BLaER1 (cell line): ENCODE data around the gene HPSE2.
"Not testable (repeated sequence)": the region's sequence is repeated elsewhere in the genome, so short reads cannot be mapped to it uniquely, and the experiment has no call there.

Source experiments
- H3K27ac ChIP-seq: shearing (Covaris generic); formaldehyde crosslinking; 2 replicates; pipeline ENCODE4 v1.8.1; 2022
- H3K27me3 ChIP-seq: shearing (Covaris generic); formaldehyde crosslinking; 2 replicates; pipeline ENCODE4 v1.8.1; 2022
- H3K36me3 ChIP-seq: shearing (Covaris generic); formaldehyde crosslinking; 2 replicates; pipeline ENCODE4 v1.8.1; 2022
- H3K4me1 ChIP-seq: shearing (Covaris generic); formaldehyde crosslinking; 2 replicates; pipeline ENCODE4 v1.8.1; 2022
- H3K4me2 ChIP-seq: shearing (Covaris generic); formaldehyde crosslinking; 2 replicates; pipeline ENCODE4 v1.8.1; 2022
- H3K4me3 ChIP-seq: shearing (Covaris generic); formaldehyde crosslinking; 2 replicates; pipeline ENCODE4 v1.8.1; 2022
- H3K9ac ChIP-seq: shearing (Covaris generic); formaldehyde crosslinking; 2 replicates; pipeline ENCODE4 v1.8.1; 2022
- H3K9me3 ChIP-seq: shearing (Covaris generic); formaldehyde crosslinking; 2 replicates; pipeline ENCODE4 v1.8.1; 2022
- H4K20me1 ChIP-seq: shearing (Covaris generic); formaldehyde crosslinking; 2 replicates; pipeline ENCODE4 v1.8.1; 2022
- Cebpa-rat ChIP-seq: shearing (Covaris generic); IDR thresholded peaks from 2 replicates; pipeline ENCODE4 v1.8.1; 2022

Gene HPSE2

GRCh38 chr10:98567391-98568133 is 668.1 kb downstream of the HPSE2 start:
- H3K9ac ChIP-seq: no peak overlapping the region

GRCh38 chr10:98563811-98564210 is 671.8 kb downstream of the HPSE2 start:
- no peaks in the 10 kb centered on the region for H3K4me1 ChIP-seq
- H3K36me3 ChIP-seq: no peaks in the 10 kb centered on the region
- H3K4me2 ChIP-seq: no peak overlapping the region
- H4K20me1 ChIP-seq: no peaks in the 10 kb centered on the region
- no peaks in the 10 kb centered on the region for H3K27me3 ChIP-seq
- no peak for TF ChIP-seq Cebpa-rat
- H3K27ac ChIP-seq: no peak overlapping the region
- no peak overlapping the region for H3K9ac ChIP-seq
- no peaks in the 10 kb centered on the region for H3K9me3 ChIP-seq
- H3K4me3 ChIP-seq: no peak overlapping the region

More at GRCh38 chr10:98567391-98568133, 668.1 kb downstream of the HPSE2 start:
- Histone ChIP-seq H3K9me3 (no peaks in the 10 kb centered on the region), H3K4me2 (no peak overlapping the region), H3K36me3 (no peaks in the 10 kb centered on the region), H3K4me1 (no peaks in the 10 kb centered on the region), H4K20me1 (no peaks in the 10 kb centered on the region), H3K27me3 (no peaks in the 10 kb centered on the region), H3K4me3 (no peak overlapping the region), H3K27ac (no peak overlapping the region)
- no peak for TF ChIP-seq Cebpa-rat

- no peaks in the 10 kb centered on the region for H3K9me3 ChIP-seq
- H3K4me1 ChIP-seq: no peaks in the 10 kb centered on the region
- TF ChIP-seq Cebpa-rat: no peak
- H4K20me1 ChIP-seq: no peaks in the 10 kb centered on the region
- H3K27me3 ChIP-seq: no peaks in the 10 kb centered on the region
- no peak overlapping the region for H3K9ac ChIP-seq
- no peak overlapping the region for H3K4me3 ChIP-seq
- no peak overlapping the region for H3K27ac ChIP-seq
- no peaks in the 10 kb centered on the region for H3K36me3 ChIP-seq
- H3K4me2 ChIP-seq: no peak overlapping the region
These were observed 675.1 kb downstream of the HPSE2 start for GRCh38 chr10:98560565-98560964.

- Histone ChIP-seq H3K9ac (no peak overlapping the region), H3K36me3 (no peaks in the 10 kb centered on the region), H3K4me2 (no peak overlapping the region), H4K20me1 (no peaks in the 10 kb centered on the region), H3K4me3 (no peak overlapping the region), H3K27ac (no peak overlapping the region), H3K9me3 (no peaks in the 10 kb centered on the region), H3K27me3 (no peaks in the 10 kb centered on the region), H3K4me1 (no peaks in the 10 kb centered on the region)
- TF ChIP-seq Cebpa-rat: no peak
These were observed 679.6 kb downstream of the HPSE2 start for GRCh38 chr10:98556061-98556460.

DNA sequence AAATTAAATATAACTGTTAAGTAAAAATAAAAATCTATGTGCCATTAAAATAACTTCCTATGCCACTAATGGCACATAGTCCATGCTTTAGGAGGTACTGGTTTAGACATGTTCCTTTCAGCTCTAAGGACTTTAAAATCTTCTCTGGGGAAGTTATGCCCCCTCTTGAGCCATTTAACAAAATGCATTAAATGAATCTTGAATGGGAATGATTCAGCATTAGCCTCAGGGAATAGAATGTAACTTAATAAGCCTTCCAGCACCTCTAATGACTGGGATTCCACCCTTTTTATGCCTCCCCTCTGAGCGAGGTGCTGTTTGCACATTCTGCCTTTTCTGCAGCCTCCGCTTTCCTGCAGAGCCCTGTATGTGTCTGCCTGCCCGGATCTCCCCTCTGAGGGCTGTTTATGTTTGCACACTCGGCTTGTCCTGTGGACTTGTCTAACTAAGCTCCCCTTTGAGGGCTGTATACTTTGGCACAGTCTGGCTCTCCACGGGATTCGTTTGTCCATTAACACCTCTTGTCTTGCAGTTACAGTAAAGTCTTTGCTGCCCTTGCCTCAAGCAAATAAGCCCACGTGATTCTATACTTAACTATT is 680.5 kb downstream of the HPSE2 start:
- Histone ChIP-seq H4K20me1 (no peaks in the 10 kb centered on the region), H3K4me1 (no peaks in the 10 kb centered on the region), H3K27me3 (no peaks in the 10 kb centered on the region), H3K9me3 (no peaks in the 10 kb centered on the region), H3K36me3 (no peaks in the 10 kb centered on the region), H3K27ac (no peak overlapping the region), H3K4me3 (no peak overlapping the region), H3K9ac (no peak overlapping the region), H3K4me2 (no peak overlapping the region)
- TF ChIP-seq Cebpa-rat: no peak

GRCh38 chr10:98541561-98541960 is 694.1 kb downstream of the HPSE2 start:
- H3K4me2 ChIP-seq, H3K4me3 ChIP-seq, H3K36me3 ChIP-seq, H4K20me1 ChIP-seq, H3K9me3 ChIP-seq, H3K9ac ChIP-seq, H3K27ac ChIP-seq, H3K4me1 ChIP-seq, H3K27me3 ChIP-seq: not testable (repeated sequence)

- Histone ChIP-seq H4K20me1 (no peaks in the 10 kb centered on the region), H3K36me3 (no peaks in the 10 kb centered on the region), H3K9me3 (no peaks in the 10 kb centered on the region), H3K4me3 (no peak overlapping the region), H3K4me1 (no peaks in the 10 kb centered on the region), H3K27me3 (no peaks in the 10 kb centered on the region), H3K9ac (no peak overlapping the region), H3K4me2 (no peak overlapping the region), H3K27ac (no peak overlapping the region)
- no peak for TF ChIP-seq Cebpa-rat
These were observed 696.1 kb downstream of the HPSE2 start for GRCh38 chr10:98539578-98539977.

- no peaks in the 10 kb centered on the region for H3K4me1 ChIP-seq
These were observed 697.2 kb downstream of the HPSE2 start for GRCh38 chr10:98538472-98538871.

DNA sequence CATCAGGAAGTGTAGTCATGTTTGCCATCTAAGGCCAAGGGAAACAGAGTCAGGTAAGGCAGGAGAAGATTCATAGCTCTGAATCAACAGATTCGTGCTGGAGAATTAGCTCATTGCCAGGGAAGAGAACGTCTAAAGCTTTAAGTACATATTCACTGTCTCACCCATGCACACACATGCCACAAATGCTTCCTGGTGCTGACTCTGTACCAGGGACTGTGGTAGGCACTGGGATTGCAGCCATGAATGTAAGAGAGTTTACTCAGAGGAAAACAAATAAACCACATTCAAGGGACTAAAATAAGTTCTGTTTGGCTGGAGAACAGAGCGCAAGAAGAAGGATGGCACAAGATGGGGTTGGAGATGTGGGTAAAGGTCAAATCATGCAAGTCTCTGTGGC is 699.1 kb downstream of the HPSE2 start:
- H3K9me3 ChIP-seq: no peaks in the 10 kb centered on the region
- TF ChIP-seq Cebpa-rat: no peak
- H3K4me3 ChIP-seq: no peak overlapping the region
- H3K27me3 ChIP-seq: no peaks in the 10 kb centered on the region
- H3K27ac ChIP-seq: no peak overlapping the region
- no peaks in the 10 kb centered on the region for H3K36me3 ChIP-seq
- no peak overlapping the region for H3K4me2 ChIP-seq
- no peaks in the 10 kb centered on the region for H4K20me1 ChIP-seq
- H3K4me1 ChIP-seq: no peaks in the 10 kb centered on the region
- H3K9ac ChIP-seq: no peak overlapping the region

More at GRCh38 chr10:98538472-98538871, 697.2 kb downstream of the HPSE2 start:
- Histone ChIP-seq H3K4me3 (no peak overlapping the region), H4K20me1 (no peaks in the 10 kb centered on the region), H3K9ac (no peak overlapping the region), H3K4me2 (no peak overlapping the region), H3K27me3 (no peaks in the 10 kb centered on the region), H3K27ac (no peak overlapping the region), H3K36me3 (no peaks in the 10 kb centered on the region), H3K9me3 (no peaks in the 10 kb centered on the region)
- no peak for TF ChIP-seq Cebpa-rat

DNA sequence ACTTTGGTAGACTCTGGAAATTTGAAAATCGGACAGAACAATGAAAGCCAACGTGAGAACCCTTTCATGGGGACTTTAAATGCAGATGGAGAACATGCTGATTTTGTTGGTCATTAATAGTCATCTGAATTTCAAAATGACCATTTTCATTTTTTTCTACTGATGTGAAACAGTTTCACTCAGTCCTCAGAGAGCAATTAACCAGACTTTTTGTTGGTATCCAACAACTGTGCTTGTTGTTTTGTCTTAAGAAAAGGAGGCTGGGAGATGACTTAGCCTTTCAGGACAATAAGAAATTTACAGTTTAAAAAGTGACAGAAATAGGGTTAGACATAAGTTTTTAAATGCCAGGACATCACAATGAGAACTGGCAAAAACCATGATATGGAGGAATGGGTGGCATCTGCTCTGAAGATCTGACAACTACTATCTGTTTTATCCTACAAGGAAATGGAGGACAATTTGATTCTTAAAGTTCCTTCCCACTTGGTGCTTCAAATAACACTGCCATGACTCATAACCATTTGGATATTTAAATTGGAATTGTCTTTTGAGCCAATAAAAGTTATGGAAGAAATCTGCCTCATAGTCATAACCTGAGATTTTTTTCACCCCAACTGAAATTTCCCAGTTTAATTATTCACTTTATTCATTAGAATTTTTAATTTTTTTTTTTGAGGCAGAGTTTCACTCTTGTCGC is 701.8 kb downstream of the HPSE2 start:
- Histone ChIP-seq H3K4me1 (no peaks in the 10 kb centered on the region), H3K36me3 (no peaks in the 10 kb centered on the region), H4K20me1 (no peaks in the 10 kb centered on the region), H3K27me3 (no peaks in the 10 kb centered on the region), H3K9ac (no peak overlapping the region), H3K4me2 (no peak overlapping the region), H3K27ac (no peak overlapping the region), H3K4me3 (no peak overlapping the region), H3K9me3 (no peaks in the 10 kb centered on the region)
- no peak for TF ChIP-seq Cebpa-rat
